SH-SY5Y (cell line): ENCODE data around the gene NLGN4Y.

Source experiments
- GATA2 ChIP-seq: IDR thresholded peaks from 2 replicates; pipeline ENCODE4 v1.6.1; 2011; ENCODE audit warnings: mild to moderate bottlenecking, low read depth, low read length
- GATA3 ChIP-seq: IDR thresholded peaks from 2 replicates; pipeline ENCODE4 v1.6.1; 2011; ENCODE audit warnings: low read depth, mild to moderate bottlenecking, low read length, moderate library complexity

DNA sequence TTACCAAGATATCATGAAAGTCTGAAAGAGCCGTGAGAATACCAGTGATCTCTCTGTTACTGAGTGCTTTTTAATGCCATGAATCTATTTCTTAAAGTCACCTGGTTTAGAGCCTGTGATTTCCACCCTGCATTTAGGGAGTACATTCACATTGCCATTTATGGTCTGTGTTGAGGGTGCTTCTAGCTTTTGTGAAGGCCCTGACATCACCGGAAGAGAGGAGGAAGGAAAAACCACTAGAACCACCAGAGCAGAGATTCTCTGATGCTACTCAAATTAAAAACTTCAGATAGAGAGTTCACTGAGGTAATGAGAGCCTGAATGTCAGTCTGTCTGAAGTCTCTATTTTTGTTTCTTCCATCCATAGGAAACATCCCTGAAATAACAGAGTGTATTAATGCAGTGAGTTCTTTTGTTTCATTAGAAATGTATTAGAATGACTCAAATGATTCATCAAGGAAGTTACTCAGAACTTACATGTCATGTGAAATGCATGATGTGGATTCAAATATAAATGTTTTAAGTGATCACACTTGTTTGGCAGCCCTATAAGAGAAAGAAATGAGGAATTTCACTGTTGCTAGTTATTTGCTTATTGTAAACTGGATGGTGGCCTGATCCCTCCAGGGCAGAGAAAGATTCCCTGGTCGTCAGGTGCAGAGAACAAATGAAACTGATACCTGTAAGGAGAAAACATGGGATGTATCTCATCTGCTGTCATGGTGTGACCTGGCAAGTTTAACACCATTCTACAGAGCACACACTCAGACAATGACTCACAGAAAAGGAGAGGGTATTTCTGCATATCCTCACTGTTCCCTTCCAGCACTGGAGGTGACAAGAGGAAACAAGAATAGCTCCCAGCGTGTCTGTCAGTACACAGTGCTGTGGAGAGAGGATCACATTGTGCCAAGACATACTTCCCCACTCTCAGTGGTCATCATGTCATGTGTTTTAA is 310.1 kb downstream of the NLGN4Y start:
- TF ChIP-seq GATA3 (no peak), GATA2 (no peak)
